ENCODE results near the gene PIM2. TPM values are rescaled to one million over a fixed set of nuclear protein-coding genes. Genes with fewer than 3 reads are reported as not detected.

The PIM2 gene
- total RNA-seq, 1 experiment from 2014 or later, result 33.8 TPM

GRCh38 chrX:48927736-48928382 lies 9.0 kb upstream of the PIM2 start:
- Histone ChIP-seq H2AFZ (ENCODE audit: low read length) (no peak overlapping the region), H3K9me3 (ENCODE audit: low read length) (no peaks in the 10 kb centered on the region), H3K4me3 (ENCODE audit: low read length) (no peak overlapping the region), H3K27me3 (ENCODE audit: low read length) (no peaks in the 10 kb centered on the region), H3K4me1 (ENCODE audit: low read length) (peaks cover 13% of the 10 kb centered on the region), H3K27ac (ENCODE audit: low read length) (0 out of 2 replicates have a peak overlapping the region, but pooled peaks have one; percentile 14), H3K36me3 (ENCODE audit: insufficient read depth, low read length) (peaks cover 4% of the 10 kb centered on the region), H3K4me2 (ENCODE audit: low read depth, low read length, poor library complexity, severe bottlenecking) (peak overlapping the region; percentile 14), H3K79me2 (ENCODE audit: low read length) (peaks cover 12% of the 10 kb centered on the region; the same call in 1 of the 2 replicates), H3K9ac (ENCODE audit: low read length) (no peak overlapping the region), H4K20me1 (ENCODE audit: insufficient read depth, low read depth, low read length) (no peaks in the 10 kb centered on the region), H3K9me2 (replicated peaks; ENCODE audit: insufficient read depth, low read length) (no peaks in the 10 kb centered on the region)
- DNase-seq, result no peak

DNA sequence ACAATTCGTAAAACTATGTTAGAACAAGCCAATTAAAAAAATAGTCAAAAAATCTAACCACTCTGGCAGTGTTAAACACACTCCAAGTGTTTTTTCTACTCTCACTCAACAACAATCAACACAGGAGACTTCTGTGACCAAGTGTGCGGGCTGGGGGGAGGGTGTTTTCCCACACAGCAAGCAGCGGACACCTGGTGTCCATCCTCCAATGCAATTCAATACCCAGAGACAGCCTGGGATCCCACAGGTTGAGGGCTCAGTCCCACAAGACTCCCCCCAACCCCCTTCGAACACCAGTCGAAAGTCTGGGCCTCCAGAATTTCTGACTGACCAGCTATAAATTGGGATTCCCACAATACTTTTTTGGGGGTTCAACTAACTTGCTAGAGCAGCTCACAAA lies 8.3 kb upstream of the PIM2 start:
- Histone ChIP-seq H3K27ac (ENCODE audit: low read length) (no peak overlapping the region), H2AFZ (ENCODE audit: low read length) (no peak overlapping the region), H3K36me3 (ENCODE audit: insufficient read depth, low read length) (peaks cover 4% of the 10 kb centered on the region; the same call in 1 of the 2 replicates), H3K4me1 (ENCODE audit: low read length) (peaks cover 13% of the 10 kb centered on the region), H3K9me2 (replicated peaks; ENCODE audit: insufficient read depth, low read length) (no peaks in the 10 kb centered on the region), H3K9me3 (ENCODE audit: low read length) (no peaks in the 10 kb centered on the region), H3K9ac (ENCODE audit: low read length) (no peak overlapping the region), H3K27me3 (ENCODE audit: low read length) (no peaks in the 10 kb centered on the region), H4K20me1 (ENCODE audit: insufficient read depth, low read depth, low read length) (no peaks in the 10 kb centered on the region), H3K4me3 (ENCODE audit: low read length) (no peak overlapping the region), H3K79me2 (ENCODE audit: low read length) (peaks cover 12% of the 10 kb centered on the region; the same call in 1 of the 2 replicates), H3K4me2 (ENCODE audit: low read depth, low read length, poor library complexity, severe bottlenecking) (no peak overlapping the region)
- no peak for DNase-seq

GRCh38 chrX:48924270-48924669 lies 5.4 kb upstream of the PIM2 start:
- peaks cover 24% of the 10 kb centered on the region for H3K4me1 ChIP-seq (ENCODE audit: low read length)
- no peak for DNase-seq
- H3K27me3 ChIP-seq (ENCODE audit: low read length), result no peaks in the 10 kb centered on the region
- H3K9me2 ChIP-seq (replicated peaks; ENCODE audit: insufficient read depth, low read length), result no peaks in the 10 kb centered on the region
- no peak overlapping the region for H3K4me2 ChIP-seq (ENCODE audit: low read depth, low read length, poor library complexity, severe bottlenecking)
- H3K27ac ChIP-seq (ENCODE audit: low read length), result no peak overlapping the region
- H4K20me1 ChIP-seq (ENCODE audit: insufficient read depth, low read depth, low read length), result no peaks in the 10 kb centered on the region
- 0 out of 2 replicates have a peak, but pooled peaks cover 8% of the 10 kb centered on the region for H3K79me2 ChIP-seq (ENCODE audit: low read length)
- peaks cover 4% of the 10 kb centered on the region; the same call in 1 of the 2 replicates for H3K36me3 ChIP-seq (ENCODE audit: insufficient read depth, low read length)
- H2AFZ ChIP-seq (ENCODE audit: low read length), result no peak overlapping the region
- H3K9ac ChIP-seq (ENCODE audit: low read length), result no peak overlapping the region
- no peaks in the 10 kb centered on the region for H3K9me3 ChIP-seq (ENCODE audit: low read length)
- H3K4me3 ChIP-seq (ENCODE audit: low read length), result no peak overlapping the region

DNA sequence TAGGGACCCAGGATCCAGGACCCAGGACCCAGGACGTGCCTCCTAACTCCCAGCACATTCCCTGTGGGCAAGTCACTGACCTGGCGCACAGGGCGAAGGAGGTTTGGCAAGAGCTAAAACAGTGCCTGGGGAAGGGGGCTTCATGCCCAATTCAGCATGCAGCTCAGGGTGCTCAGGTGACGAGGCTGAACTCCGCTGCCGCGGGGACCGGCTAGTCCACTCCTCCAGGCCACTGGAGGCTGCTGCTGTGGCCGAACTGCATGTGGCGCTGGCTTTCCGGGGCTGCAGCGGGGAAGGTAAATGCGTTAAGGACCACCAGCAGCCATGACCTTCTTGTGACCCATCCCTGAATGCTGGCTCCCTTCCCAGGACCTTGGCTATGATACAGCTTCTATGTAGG lies 4.9 kb upstream of the PIM2 start:
- no peaks in the 10 kb centered on the region for H3K27me3 ChIP-seq (ENCODE audit: low read length)
- no peaks in the 10 kb centered on the region for H3K9me2 ChIP-seq (replicated peaks; ENCODE audit: insufficient read depth, low read length)
- peaks cover 25% of the 10 kb centered on the region for H3K4me1 ChIP-seq (ENCODE audit: low read length)
- peaks cover 4% of the 10 kb centered on the region; the same call in 1 of the 2 replicates for H3K36me3 ChIP-seq (ENCODE audit: insufficient read depth, low read length)
- H3K9ac ChIP-seq (ENCODE audit: low read length), result no peak overlapping the region
- H3K27ac ChIP-seq (ENCODE audit: low read length), result no peak overlapping the region
- no peak overlapping the region for H2AFZ ChIP-seq (ENCODE audit: low read length)
- H3K9me3 ChIP-seq (ENCODE audit: low read length), result no peaks in the 10 kb centered on the region
- H3K79me2 ChIP-seq (ENCODE audit: low read length), result 0 out of 2 replicates have a peak, but pooled peaks cover 8% of the 10 kb centered on the region
- H3K4me3 ChIP-seq (ENCODE audit: low read length), result no peak overlapping the region
- no peak overlapping the region for H3K4me2 ChIP-seq (ENCODE audit: low read depth, low read length, poor library complexity, severe bottlenecking)
- H4K20me1 ChIP-seq (ENCODE audit: insufficient read depth, low read depth, low read length), result no peaks in the 10 kb centered on the region
- DNase-seq, result no peak

DNA sequence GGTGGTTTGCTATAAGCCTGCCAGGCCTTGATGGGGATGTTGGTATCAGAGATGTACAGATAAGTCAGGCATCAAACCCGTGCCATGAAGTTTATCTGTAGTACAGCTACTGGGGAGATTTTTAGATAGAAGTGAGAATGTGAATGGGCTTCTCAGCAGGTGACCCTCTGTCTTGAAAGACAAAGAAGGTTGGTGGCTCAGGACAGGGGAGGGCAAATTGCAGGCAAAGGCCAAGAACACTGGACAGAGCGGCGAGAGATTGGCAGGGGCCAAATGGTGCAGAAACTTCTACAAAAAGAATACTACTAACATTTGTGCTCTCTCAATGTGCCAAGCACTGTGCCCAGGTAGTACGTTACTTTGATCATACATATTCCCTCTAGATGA lies 1.9 kb upstream of the PIM2 start:
- H3K4me1 ChIP-seq (ENCODE audit: low read length), result peaks cover 17% of the 10 kb centered on the region
- no peak overlapping the region for H3K4me3 ChIP-seq (ENCODE audit: low read length)
- H4K20me1 ChIP-seq (ENCODE audit: insufficient read depth, low read depth, low read length), result peaks cover 9% of the 10 kb centered on the region; the same call in 1 of the 2 replicates
- H3K79me2 ChIP-seq (ENCODE audit: low read length), result peaks cover 16% of the 10 kb centered on the region
- H3K27me3 ChIP-seq (ENCODE audit: low read length), result no peaks in the 10 kb centered on the region
- H3K4me2 ChIP-seq (ENCODE audit: low read depth, low read length, poor library complexity, severe bottlenecking), result no peak overlapping the region
- no peaks in the 10 kb centered on the region for H3K9me2 ChIP-seq (replicated peaks; ENCODE audit: insufficient read depth, low read length)
- H2AFZ ChIP-seq (ENCODE audit: low read length), result no peak overlapping the region
- H3K9ac ChIP-seq (ENCODE audit: low read length), result no peak overlapping the region
- peak overlapping the region; percentile 65 for H3K27ac ChIP-seq (ENCODE audit: low read length)
- H3K9me3 ChIP-seq (ENCODE audit: low read length), result no peaks in the 10 kb centered on the region
- no peak for DNase-seq
- peaks cover 3% of the 10 kb centered on the region for H3K36me3 ChIP-seq (ENCODE audit: insufficient read depth, low read length)

GRCh38 chrX:48919947-48920717 lies 1.3 kb upstream of the PIM2 start:
- no peak for DNase-seq
- no peak overlapping the region for H3K4me3 ChIP-seq (ENCODE audit: low read length)

GRCh38 chrX:48919360-48919841 lies 577 bp upstream of the PIM2 start:
- H3K9ac ChIP-seq (ENCODE audit: low read length), result no peak overlapping the region
- no peak for DNase-seq
- H3K36me3 ChIP-seq (ENCODE audit: insufficient read depth, low read length), result peaks cover 7% of the 10 kb centered on the region
- H4K20me1 ChIP-seq (ENCODE audit: insufficient read depth, low read depth, low read length), result peaks cover 9% of the 10 kb centered on the region; the same call in 1 of the 2 replicates
- H3K4me1 ChIP-seq (ENCODE audit: low read length), result peaks cover 17% of the 10 kb centered on the region
- H3K27ac ChIP-seq (ENCODE audit: low read length), result peak overlapping the region; percentile 65
- no peaks in the 10 kb centered on the region for H3K9me3 ChIP-seq (ENCODE audit: low read length)
- H3K9me2 ChIP-seq (replicated peaks; ENCODE audit: insufficient read depth, low read length), result no peaks in the 10 kb centered on the region
- H3K4me3 ChIP-seq (ENCODE audit: low read length), result 0 out of 2 replicates have a peak overlapping the region, but pooled peaks have one; percentile 24
- no peak overlapping the region for H2AFZ ChIP-seq (ENCODE audit: low read length)
- H3K79me2 ChIP-seq (ENCODE audit: low read length), result peaks cover 16% of the 10 kb centered on the region
- no peak overlapping the region for H3K4me2 ChIP-seq (ENCODE audit: low read depth, low read length, poor library complexity, severe bottlenecking)
- no peaks in the 10 kb centered on the region for H3K27me3 ChIP-seq (ENCODE audit: low read length)

More at GRCh38 chrX:48919947-48920717, 1.3 kb upstream of the PIM2 start:
- Histone ChIP-seq H2AFZ (ENCODE audit: low read length) (no peak overlapping the region), H3K9me2 (replicated peaks; ENCODE audit: insufficient read depth, low read length) (no peaks in the 10 kb centered on the region), H3K4me1 (ENCODE audit: low read length) (peaks cover 17% of the 10 kb centered on the region), H4K20me1 (ENCODE audit: insufficient read depth, low read depth, low read length) (peaks cover 9% of the 10 kb centered on the region; the same call in 1 of the 2 replicates), H3K9ac (ENCODE audit: low read length) (no peak overlapping the region), H3K4me2 (ENCODE audit: low read depth, low read length, poor library complexity, severe bottlenecking) (no peak overlapping the region), H3K9me3 (ENCODE audit: low read length) (no peaks in the 10 kb centered on the region), H3K27me3 (ENCODE audit: low read length) (no peaks in the 10 kb centered on the region), H3K79me2 (ENCODE audit: low read length) (peaks cover 16% of the 10 kb centered on the region), H3K36me3 (ENCODE audit: insufficient read depth, low read length) (peaks cover 7% of the 10 kb centered on the region), H3K27ac (ENCODE audit: low read length) (peak overlapping the region; percentile 65)

- peak overlapping the region; percentile 83 for H3K9ac ChIP-seq (ENCODE audit: low read length)
- peaks cover 7% of the 10 kb centered on the region; the same call in 1 of the 2 replicates for H3K36me3 ChIP-seq (ENCODE audit: insufficient read depth, low read length)
- H3K27me3 ChIP-seq (ENCODE audit: low read length), result no peaks in the 10 kb centered on the region
- no peak overlapping the region for H2AFZ ChIP-seq (ENCODE audit: low read length)
- DNase-seq, result no peak
- peak overlapping the region; percentile 84 for H3K27ac ChIP-seq (ENCODE audit: low read length)
- H3K9me2 ChIP-seq (replicated peaks; ENCODE audit: insufficient read depth, low read length), result no peaks in the 10 kb centered on the region
- H3K4me1 ChIP-seq (ENCODE audit: low read length), result peaks cover 17% of the 10 kb centered on the region
- peaks cover 9% of the 10 kb centered on the region; the same call in 1 of the 2 replicates for H4K20me1 ChIP-seq (ENCODE audit: insufficient read depth, low read depth, low read length)
- peaks cover 16% of the 10 kb centered on the region for H3K79me2 ChIP-seq (ENCODE audit: low read length)
- peak overlapping the region; percentile 72 for H3K4me3 ChIP-seq (ENCODE audit: low read length)
- peak overlapping the region; percentile 65 for H3K4me2 ChIP-seq (ENCODE audit: low read depth, low read length, poor library complexity, severe bottlenecking)
- no peaks in the 10 kb centered on the region for H3K9me3 ChIP-seq (ENCODE audit: low read length)
These were observed 552 bp downstream of the PIM2 start for GRCh38 chrX:48918301-48918642.
